HepG2 (cell line): Measurements from ENCODE around the gene HSD17B2. TPM values are rescaled to one million over a fixed set of nuclear protein-coding genes. Genes with fewer than 3 reads are reported as not detected.

Experiments
- ATAC-seq: fragments of 200-7000 bp; cut with Tn5 transposase; 3 replicates; pipeline ENCODE4 v1.9.1; 2020; ENCODE audit warnings: mild to moderate bottlenecking, moderate library complexity
- BruUV-seq: library from RNA; stranded (reverse); fragments of 400-500 nt; replicated peaks from 2 replicates; lab custom pipeline; 2021; lab: Mats Ljungman, UMichigan
- CTCF ChIA-PET: fragments of 300-600 bp; formaldehyde crosslinking; extraction: SDS; loops from one replicate; lab custom pipeline; 2021; ENCODE audit warnings: low total read pairs, inconsistent platforms, low intra/inter-chr PET ratio; lab: Yijun Ruan, JAX
- POLR2A ChIA-PET: fragments of 350-600 bp; sonication (Branson Sonifier 250); formaldehyde crosslinking; loops from one replicate; lab custom pipeline; 2020; ENCODE audit warnings: antibody characterized with exemption, inconsistent platforms; lab: Yijun Ruan, JAX
- DNase-seq: peaks from one replicate; pipeline ENCODE4 v3.0.0-alpha.2; 2015; ENCODE audit warnings: low spot score
- FAIRE-seq: peaks from 3 replicates; lab custom pipeline; 2011; peaks lifted over from hg19 to GRCh38; lab: Jason Lieb, UNC
- H2AFZ ChIP-seq: one replicate; pipeline ENCODE4 v1.6.1; 2011; ENCODE audit warnings: low read length, inconsistent platforms
- H3K27ac ChIP-seq: fragments of 300-600 bp; 3 replicates; pipeline ENCODE4 v1.8.0; 2011; ENCODE audit warnings: mixed run types, mild to moderate bottlenecking, mixed read lengths, low read length, inconsistent platforms; ENCODE audit not compliant: insufficient read depth; ENCODE audit errors: extremely low read length
- H3K27me3 ChIP-seq, 2 experiments: fragments of 200-600 bp in 1 of 2; 2 replicates in 1 of 2; 3 replicates in 1 of 2; pipeline versions ENCODE4 v1.6.0 to v1.8.0; 2011; ENCODE audit warnings: low read length in 2 of 2, mild to moderate bottlenecking in 2 of 2, moderate library complexity in 2 of 2, inconsistent platforms in 1 of 2; ENCODE audit not compliant: insufficient read depth in 2 of 2, control insufficient read depth in 1 of 2
- H3K36me3 ChIP-seq, 2 experiments: fragments of 200-600 bp in 1 of 2; replicated peaks in 1 of 2; 2 replicates in 1 of 2; 3 replicates in 1 of 2; pipeline versions ENCODE4 v1.5.1 to v1.8.0; 2011; ENCODE audit warnings: low read length in 2 of 2, inconsistent platforms in 1 of 2; ENCODE audit not compliant: insufficient read depth in 2 of 2, control insufficient read depth in 1 of 2
- H3K4me1 ChIP-seq: 2 replicates; pipeline ENCODE4 v1.5.1; 2012; ENCODE audit warnings: low read length, inconsistent platforms; ENCODE audit not compliant: insufficient read depth
- H3K4me2 ChIP-seq: 2 replicates; pipeline ENCODE4 v1.6.0; 2011; ENCODE audit warnings: low read depth, low read length, inconsistent platforms
- H3K4me3 ChIP-seq, 3 experiments: fragments of 200-600 bp in 1 of 3; sonication (generic), shearing (Covaris generic) in 1 of 3; replicated peaks in 1 of 3; 2 replicates each; pipeline ENCODE4 v1.5.1; 2011 to 2016; ENCODE audit warnings: low read length in 3 of 3, inconsistent platforms in 2 of 3, low read depth in 2 of 3, mild to moderate bottlenecking in 2 of 3, control low read depth in 1 of 3, mixed read lengths in 1 of 3; ENCODE audit not compliant: insufficient read depth in 1 of 3
- H3K79me2 ChIP-seq: one replicate; pipeline ENCODE4 v1.6.1; 2011; ENCODE audit warnings: low read length, inconsistent platforms; ENCODE audit not compliant: insufficient read depth
- H3K9ac ChIP-seq: 2 replicates; pipeline ENCODE4 v1.6.0; 2011; ENCODE audit warnings: mild to moderate bottlenecking, low read depth, low read length, inconsistent platforms; ENCODE audit not compliant: insufficient read depth
- H3K9me3 ChIP-seq: 2 replicates; pipeline ENCODE4 v1.5.1; 2012; ENCODE audit warnings: mild to moderate bottlenecking, low read length
- H4K20me1 ChIP-seq: 2 replicates; pipeline ENCODE4 v1.6.0; 2011; ENCODE audit warnings: inconsistent platforms, mild to moderate bottlenecking, low read length, moderate library complexity; ENCODE audit not compliant: insufficient read depth
- ARID2 ChIP-seq: sonication (generic); formaldehyde crosslinking; IDR thresholded peaks from 2 replicates; pipeline ENCODE4 v1.8.1; 2022; ENCODE audit warnings: mild to moderate bottlenecking, missing genetic modification reagents, borderline replicate concordance
- DNMT3B ChIP-seq: conservative IDR thresholded peaks from 2 replicates; pipeline ENCODE4 v1.6.1; 2016; ENCODE audit warnings: missing biosample characterization, control low read depth
- ELF4 ChIP-seq: sonication (generic); formaldehyde crosslinking; IDR thresholded peaks from 2 replicates; pipeline ENCODE4 v1.5.0; 2020; ENCODE audit warnings: missing genetic modification reagents, mild to moderate bottlenecking, moderate library complexity, borderline replicate concordance
- FLYWCH1 ChIP-seq: sonication (generic); formaldehyde crosslinking; IDR thresholded peaks from 2 replicates; pipeline ENCODE4 v1.8.1; 2023; ENCODE audit warnings: mild to moderate bottlenecking, missing genetic modification reagents
- KMT2B ChIP-seq: IDR thresholded peaks from 2 replicates; pipeline ENCODE4 v1.6.1; 2016; ENCODE audit warnings: missing genetic modification reagents, missing compliant biosample characterization
- MAFF ChIP-seq: IDR thresholded peaks from 2 replicates; pipeline ENCODE4 v1.6.1; 2011; ENCODE audit warnings: low read depth, low read length, improper control_type of control experiment
- MLX ChIP-seq: IDR thresholded peaks from 2 replicates; pipeline ENCODE4 v1.6.1; 2016
- MXD3 ChIP-seq: IDR thresholded peaks from 2 replicates; pipeline ENCODE4 v1.6.1; 2016; ENCODE audit warnings: mild to moderate bottlenecking, missing biosample characterization, missing genetic modification reagents
- NFKB2 ChIP-seq: sonication (generic); formaldehyde crosslinking; IDR thresholded peaks from 2 replicates; pipeline ENCODE4 v1.4.0; 2020; ENCODE audit warnings: missing genetic modification reagents, borderline replicate concordance
- ONECUT2 ChIP-seq: sonication (generic); formaldehyde crosslinking; IDR thresholded peaks from 2 replicates; pipeline ENCODE4 v1.4.0; 2020; ENCODE audit warnings: missing genetic modification reagents
- SMC3 ChIP-seq: IDR thresholded peaks from 2 replicates; pipeline ENCODE4 v1.6.1; 2011; ENCODE audit warnings: low read length, improper control_type of control experiment
- SOX13 ChIP-seq, 3 experiments: fragments of 450-650 bp in 1 of 3; sonication (generic) in 1 of 3; formaldehyde crosslinking in 1 of 3; IDR thresholded peaks in 2 of 3; conservative IDR thresholded peaks in 1 of 3; 2 replicates each; pipeline versions ENCODE4 v1.5.0 to v1.6.1; 2016 to 2020; ENCODE audit warnings: antibody characterized with exemption in 1 of 3, mild to moderate bottlenecking in 1 of 3, missing compliant biosample characterization in 1 of 3, missing genetic modification reagents in 1 of 3, moderate library complexity in 1 of 3
- TBP ChIP-seq: sonication (generic); formaldehyde crosslinking; IDR thresholded peaks from 2 replicates; pipeline ENCODE4 v1.5.0; 2020; ENCODE audit warnings: missing genetic modification reagents
- ZFP90 ChIP-seq: sonication (generic); formaldehyde crosslinking; IDR thresholded peaks from 2 replicates; pipeline ENCODE4 v1.8.0; 2022; ENCODE audit warnings: missing genetic modification reagents, mild to moderate bottlenecking, inconsistent platforms, borderline replicate concordance
- ZNF180 ChIP-seq: sonication (generic); formaldehyde crosslinking; IDR thresholded peaks from 2 replicates; pipeline ENCODE4 v1.4.0; 2020; ENCODE audit warnings: low read depth, missing genetic modification reagents, borderline replicate concordance
- ZNF335 ChIP-seq: sonication (generic); formaldehyde crosslinking; IDR thresholded peaks from 2 replicates; pipeline ENCODE4 v1.4.0; 2020; ENCODE audit warnings: missing genetic modification reagents
- ZNF350 ChIP-seq: sonication (generic); formaldehyde crosslinking; IDR thresholded peaks from 2 replicates; pipeline ENCODE4 v1.4.0; 2020; ENCODE audit warnings: mild to moderate bottlenecking, low read depth, missing genetic modification reagents, borderline replicate concordance
- ZNF446 ChIP-seq: sonication (generic); formaldehyde crosslinking; IDR thresholded peaks from 2 replicates; pipeline ENCODE4 v1.5.0; 2020; ENCODE audit warnings: mild to moderate bottlenecking, missing genetic modification reagents
- ZNF496 ChIP-seq: sonication (generic); formaldehyde crosslinking; IDR thresholded peaks from 2 replicates; pipeline ENCODE4 v1.8.1; 2023; ENCODE audit warnings: mild to moderate bottlenecking, moderate library complexity, missing genetic modification reagents; ENCODE audit not compliant: insufficient replicate concordance
- ZNF563 ChIP-seq: sonication (generic); formaldehyde crosslinking; IDR thresholded peaks from 2 replicates; pipeline ENCODE4 v1.8.0; 2022; ENCODE audit warnings: mild to moderate bottlenecking, moderate library complexity, missing genetic modification reagents
- WGBS: methylation state at CpG from one replicate; pipeline ENCODE4 v1.1.6; 2017; ENCODE audit warnings: low lambda C conversion rate; 5-methylcytosine and 5-hydroxymethylcytosine counted together
- in situ Hi-C: cut with HindIII; loops from 2 replicates; pipeline ENCODE4 v1.10.0; 2017; ENCODE audit warnings: low pct_unique_long_range_greater_than_20kb; ENCODE audit not compliant: extremely low pct_ligation_motif_present
- intact Hi-C: fragments of 100-400 bp; cut with micrococcal nuclease; formaldehyde crosslinking; loops from one replicate; pipeline ENCODE4 v1.10.0; 2022; ENCODE audit not compliant: unreplicated experiment
- polyA plus RNA-seq, 8 experiments: library from polyadenylated mRNA; depleted of rRNA in 3 of 8; stranded (reverse) in 7 of 8; unstranded in 1 of 8; fragments of >200 nt; fragmentation: Illumina TruSeq in 4 of 8; extraction: Trizol in 4 of 8; gene quantifications; 2 replicates each; pipeline versions ENCODE4 v1.2.1 to v1.2.3, GENCODE V29; 2011 to 2016; ENCODE audit warnings: low read depth in 4 of 8, missing spikeins in 1 of 8, mixed read lengths in 1 of 8; ENCODE audit not compliant: insufficient read depth in 1 of 8
- total RNA-seq, 5 experiments: library from RNA; depleted of rRNA; stranded (reverse); fragments of >200 nt; fragmentation: Illumina TruSeq; extraction: Trizol; gene quantifications; 2 replicates each; pipeline ENCODE4 v1.2.3, GENCODE V29; 2016; ENCODE audit warnings: low read depth in 1 of 5

Gene HSD17B2
- total and polyA plus RNA-seq, 2 of the 13 experiments (the other 11 are each of a cell fraction or from before 2014, with no cell fraction given), result 26.3 to 69.3 TPM

- no peak for TF ChIP-seq ELF4 (CRISPR knock-in tag)
- TF ChIP-seq SOX13 (IDR thresholded peaks at IDR 0.05), result no peak
- TF ChIP-seq SOX13 (CRISPR knock-in tag; conservative IDR thresholded peaks at IDR 0.05 in 1 of 2, IDR thresholded peaks at IDR 0.05 in 1 of 2), result no peak
- TF ChIP-seq ZNF350 (CRISPR knock-in tag), result no peak
- TF ChIP-seq SMC3, result no peak
- no peak for TF ChIP-seq ZNF563 (CRISPR knock-in tag)
- no peak for TF ChIP-seq ZFP90
- no peak for TF ChIP-seq ZNF496 (CRISPR knock-in tag)
- TF ChIP-seq FLYWCH1, result no peak
Observed at GRCh38 chr16:82133798-82134197, 98.7 kb downstream of the HSD17B2 start (continued).

- Histone ChIP-seq H3K9me3 (no peaks in the 10 kb centered on the region), H2AFZ (no peak overlapping the region), H3K4me2 (no peak overlapping the region), H3K4me3 (no peak overlapping the region), H3K27ac (no peak overlapping the region), H3K27me3 (no peaks in the 10 kb centered on the region), H3K36me3 (no peaks in the 10 kb centered on the region; a peak in 2 of 5 replicates), H3K4me1 (peaks cover 40% of the 10 kb centered on the region), H3K9ac (no peak overlapping the region), H4K20me1 (no peaks in the 10 kb centered on the region), H3K79me2 (no peaks in the 10 kb centered on the region)
- 98% methylated on average over 8 of the region's 8 CpGs for WGBS
- no peak for TF ChIP-seq TBP (CRISPR knock-in tag)
- TF ChIP-seq MAFF, result no peak
- TF ChIP-seq KMT2B (CRISPR knock-in tag), result no peak
- TF ChIP-seq DNMT3B (CRISPR knock-in tag), result no peak
- TF ChIP-seq ZNF446 (CRISPR knock-in tag), result no peak
- no peak for TF ChIP-seq MXD3 (CRISPR knock-in tag)
- TF ChIP-seq MLX (CRISPR knock-in tag), result no peak
- TF ChIP-seq ARID2 (CRISPR knock-in tag), result no peak
- TF ChIP-seq ZNF335 (CRISPR knock-in tag), result no peak
- no peak for TF ChIP-seq NFKB2
- no peak for TF ChIP-seq ONECUT2
- TF ChIP-seq ZNF180 (CRISPR knock-in tag), result no peak
- in situ Hi-C loops, result no loop called here
- no TSS peak for BruUV-seq
- DNase-seq (no peak), FAIRE-seq (no peak), ATAC-seq (no peak)
- ChIA-PET POLR2A (no interaction called here), CTCF (no interaction called here)
- intact Hi-C loops, result no loop called here
Observed at GRCh38 chr16:82134846-82135245, 99.8 kb downstream of the HSD17B2 start.
